ENCODE data around the gene BCL2L13. TPM values are rescaled to one million over a fixed set of nuclear protein-coding genes. Genes with fewer than 3 reads are reported as not detected.
"Not testable (repeated sequence)": the region's sequence is repeated elsewhere in the genome, so short reads cannot be mapped to it uniquely, and the experiment has no call there.

BCL2L13 gene
- total RNA-seq, 5 donors from 2014 or later (not counting 1 experiment from before 2014, with no cell fraction given), result 22.5 to 32.9 (median 31.4) TPM

DNA sequence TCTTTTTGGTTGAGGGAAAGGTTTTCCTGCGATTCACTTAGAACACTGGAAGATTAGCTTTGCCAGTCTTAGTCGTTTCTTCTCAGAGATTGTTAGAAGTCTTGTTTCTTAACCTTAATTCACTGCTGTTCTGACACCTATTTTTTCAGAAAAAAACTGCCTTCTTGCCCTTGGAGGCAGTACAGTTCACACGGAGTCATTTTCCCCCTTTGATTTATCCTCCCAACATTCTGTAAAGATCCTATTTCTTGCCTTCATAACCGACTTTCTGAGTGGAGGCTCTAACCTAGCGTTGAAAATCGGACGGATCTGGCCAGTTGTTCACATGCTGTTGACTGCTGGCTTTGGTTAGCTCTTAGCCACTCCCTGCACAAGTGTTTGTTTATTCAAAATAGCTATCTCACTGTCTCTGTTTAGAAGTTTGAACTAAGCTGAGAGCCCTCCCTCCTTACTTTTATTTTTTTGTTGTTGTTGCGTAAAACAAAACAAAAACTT is 737 bp downstream of the BCL2L13 start:
- ATAC-seq (replicated peaks in 1 of 4) (no peak), DNase-seq (peak in 7 of 35 experiments; percentile 4 to 47 (median 15))
- POLR2A ChIA-PET, result interaction anchor here (0.6 to 1.1 kb wide), 4 partner anchors 13 to 550 kb away, joined by 3 to 5 read pairs (median 3); no protein-coding TSS in a partner anchor

DNA sequence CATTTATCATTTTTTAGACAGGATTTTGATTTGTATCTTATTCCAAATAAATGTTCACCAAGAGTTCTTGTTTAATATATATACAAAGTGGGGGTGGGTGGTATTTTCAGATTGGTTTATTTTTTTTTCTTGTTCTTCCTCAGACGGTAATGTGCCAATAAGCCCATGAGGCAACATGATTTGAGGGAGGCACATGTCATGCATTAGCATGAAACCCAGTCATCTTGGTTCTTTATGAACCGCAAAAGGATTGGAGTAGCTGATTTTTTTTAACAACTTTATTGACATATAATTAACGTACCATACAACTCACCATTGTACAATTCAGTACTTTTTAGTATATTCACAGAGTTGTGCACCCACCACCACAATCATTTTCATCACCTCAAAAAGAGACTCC is 2.7 kb downstream of the BCL2L13 start:
- Histone ChIP-seq H3K27me3 (replicated peaks in 1 of 2; ENCODE audit: control insufficient read depth in 2 of 2, extremely low read depth in 1 of 2, insufficient read depth in 2 of 2, low read length in 1 of 2) (no peaks in the 10 kb centered on the region), H3K9me3 (no peaks in the 10 kb centered on the region), H3K36me3 (ENCODE audit: control insufficient read depth in 2 of 2, extremely low read depth in 1 of 2, insufficient read depth in 1 of 2, low read length in 1 of 2) (no peaks in the 10 kb centered on the region), H3K4me3 (ENCODE audit: control insufficient read depth in 1 of 2, extremely low read depth in 1 of 2, low read length in 1 of 2) (no peak overlapping the region), H3K4me1 (ENCODE audit: control insufficient read depth in 1 of 2, extremely low read depth in 1 of 2, insufficient read depth in 2 of 2, low read length in 2 of 2) (peaks cover 8 to 22% of the 10 kb centered on the region in 2 experiments), H3K27ac (ENCODE audit: low read length) (no peak overlapping the region)
- ChIA-PET POLR2A (no interaction called here), CTCF (interaction anchor here in 1 of 2 donors (1.0 kb wide), 1 partner anchor 65 kb away, joined by 5 read pairs; no protein-coding TSS in a partner anchor)
- Mint-ChIP-seq H3K4me3 (peak overlapping the region in 1 of 3 donors; percentile 28), H3K9me3 (no peaks in the 10 kb centered on the region), H3K27ac (peak overlapping the region in 1 of 2 donors; percentile 11), H3K27me3 (no peaks in the 10 kb centered on the region), H3K4me1 (peaks cover 33 to 41% (median 33%) of the 10 kb centered on the region in 3 donors), H3K36me3 (no peaks in the 10 kb centered on the region)
- WGBS (ENCODE audit: insufficient coverage), result no CpG with 5 or more reads among the region's 3 CpGs
- no peak for ATAC-seq (replicated peaks in 1 of 4)
- DNase-seq, result no peak

More for the DNA sequence above, 737 bp downstream of the BCL2L13 start:
- Histone ChIP-seq H3K4me3 (ENCODE audit: control insufficient read depth in 1 of 2, extremely low read depth in 1 of 2, low read length in 1 of 2) (peak overlapping the region; percentile 75 to 86), H3K27ac (ENCODE audit: low read length) (peak overlapping the region; percentile 99), H3K4me1 (ENCODE audit: control insufficient read depth in 1 of 2, extremely low read depth in 1 of 2, insufficient read depth in 2 of 2, low read length in 2 of 2) (peaks cover 8 to 22% of the 10 kb centered on the region in 2 experiments), H3K9me3 (no peaks in the 10 kb centered on the region), H3K27me3 (replicated peaks in 1 of 2; ENCODE audit: control insufficient read depth in 2 of 2, extremely low read depth in 1 of 2, insufficient read depth in 2 of 2, low read length in 1 of 2) (no peaks in the 10 kb centered on the region), H3K36me3 (ENCODE audit: control insufficient read depth in 2 of 2, extremely low read depth in 1 of 2, insufficient read depth in 1 of 2, low read length in 1 of 2) (no peaks in the 10 kb centered on the region)
- CTCF ChIA-PET, result interaction anchor here in 1 of 2 donors (0.9 to 1.3 kb wide), 2 partner anchors 10 to 67 kb away, joined by 3 read pairs; no protein-coding TSS in a partner anchor
- no peaks in the 10 kb centered on the region for H3K9me3 Mint-ChIP-seq
- no peaks in the 10 kb centered on the region for H3K36me3 Mint-ChIP-seq
- peak overlapping the region; percentile 88 to 89 (median 89) for H3K4me3 Mint-ChIP-seq
- H3K27ac Mint-ChIP-seq, result peak overlapping the region; percentile 94 to 96
- no peaks in the 10 kb centered on the region for H3K27me3 Mint-ChIP-seq
- WGBS (ENCODE audit: insufficient coverage), result 0% methylated on average over 2 of the region's 8 CpGs
- H3K4me1 Mint-ChIP-seq, result peaks cover 25 to 36% (median 30%) of the 10 kb centered on the region in 3 donors

GRCh38 chr22:17642357-17642756 is 3.8 kb downstream of the BCL2L13 start:
- H3K27ac Mint-ChIP-seq, result peak overlapping the region in 1 of 2 donors; percentile 11
- H3K4me3 Mint-ChIP-seq; ATAC-seq (replicated peaks in 1 of 4): not testable (repeated sequence)

GRCh38 chr22:17647452-17647851 is 8.9 kb downstream of the BCL2L13 start:
- H3K9me3 Mint-ChIP-seq, result no peaks in the 10 kb centered on the region

More at GRCh38 chr22:17642357-17642756, 3.8 kb downstream of the BCL2L13 start:
- H3K36me3 Mint-ChIP-seq; CTCF ChIA-PET; H3K4me3 ChIP-seq (ENCODE audit: control insufficient read depth in 1 of 2, extremely low read depth in 1 of 2, low read length in 1 of 2); H3K9me3 Mint-ChIP-seq; DNase-seq; H3K36me3 ChIP-seq (ENCODE audit: control insufficient read depth in 2 of 2, extremely low read depth in 1 of 2, insufficient read depth in 1 of 2, low read length in 1 of 2); H3K27me3 Mint-ChIP-seq; H3K27me3 ChIP-seq (replicated peaks in 1 of 2; ENCODE audit: control insufficient read depth in 2 of 2, extremely low read depth in 1 of 2, insufficient read depth in 2 of 2, low read length in 1 of 2); H3K27ac ChIP-seq (ENCODE audit: low read length); H3K9me3 ChIP-seq: not testable (repeated sequence)
- POLR2A ChIA-PET, result interaction anchor here in 1 of 2 donors (0.5 kb wide), 1 partner anchor 12 kb away, joined by 4 read pairs; no protein-coding TSS in a partner anchor
- peaks cover 33 to 43% (median 35%) of the 10 kb centered on the region in 3 donors for H3K4me1 Mint-ChIP-seq
- peaks cover 8 to 22% of the 10 kb centered on the region in 2 experiments for H3K4me1 ChIP-seq (ENCODE audit: control insufficient read depth in 1 of 2, extremely low read depth in 1 of 2, insufficient read depth in 2 of 2, low read length in 2 of 2)
- WGBS (ENCODE audit: insufficient coverage), result no CpG with 5 or more reads among the region's 4 CpGs

DNA sequence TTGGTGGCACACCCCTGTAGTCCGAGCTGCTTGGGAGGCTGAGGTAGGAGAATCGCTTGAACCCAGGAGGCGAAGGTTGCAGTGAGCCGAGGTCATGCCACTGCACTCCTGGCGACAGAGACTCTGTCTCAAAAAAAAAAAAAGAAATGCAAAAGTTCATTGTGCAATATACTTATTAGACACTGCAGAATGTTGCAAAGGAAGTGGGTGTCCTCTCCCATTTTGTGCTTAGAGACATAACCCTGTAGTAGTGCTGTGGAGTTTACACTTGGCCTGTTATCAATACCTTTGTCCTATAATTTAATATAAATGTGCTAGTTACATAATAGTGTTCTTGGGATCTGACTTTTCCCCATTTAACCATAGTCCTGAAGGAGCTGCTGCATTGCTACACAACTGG is 9.4 kb downstream of the BCL2L13 start:
- no peak overlapping the region for H3K27ac ChIP-seq (ENCODE audit: low read length)
- DNase-seq (no peak), ATAC-seq (replicated peaks in 1 of 4) (no peak)
- no peaks in the 10 kb centered on the region for H3K36me3 ChIP-seq (ENCODE audit: control insufficient read depth in 2 of 2, extremely low read depth in 1 of 2, insufficient read depth in 1 of 2, low read length in 1 of 2)
- Mint-ChIP-seq H3K9me3 (no peaks in the 10 kb centered on the region), H3K36me3 (no peaks in the 10 kb centered on the region), H3K27ac (no peak overlapping the region), H3K4me1 (peaks cover 4 to 16% (median 11%) of the 10 kb centered on the region in 3 donors), H3K27me3 (no peaks in the 10 kb centered on the region), H3K4me3 (no peak overlapping the region)
- CTCF ChIA-PET, result no interaction called here
- POLR2A ChIA-PET, result interaction anchor here in 1 of 2 donors (0.6 kb wide), 1 partner anchor 58 kb away, joined by 5 read pairs; no protein-coding TSS in a partner anchor
- no peaks in the 10 kb centered on the region for H3K27me3 ChIP-seq (replicated peaks in 1 of 2; ENCODE audit: control insufficient read depth in 2 of 2, extremely low read depth in 1 of 2, insufficient read depth in 2 of 2, low read length in 1 of 2)
- H3K4me1 ChIP-seq (ENCODE audit: control insufficient read depth in 1 of 2, extremely low read depth in 1 of 2, insufficient read depth in 2 of 2, low read length in 2 of 2), result no peaks in the 10 kb centered on the region
- no CpG with 5 or more reads among the region's 5 CpGs for WGBS (ENCODE audit: insufficient coverage)
- H3K4me3 ChIP-seq (ENCODE audit: control insufficient read depth in 1 of 2, extremely low read depth in 1 of 2, low read length in 1 of 2), result no peak overlapping the region
- H3K9me3 ChIP-seq, result no peaks in the 10 kb centered on the region

More at GRCh38 chr22:17647452-17647851, 8.9 kb downstream of the BCL2L13 start:
- Histone ChIP-seq H3K36me3 (ENCODE audit: control insufficient read depth in 2 of 2, extremely low read depth in 1 of 2, insufficient read depth in 1 of 2, low read length in 1 of 2) (no peaks in the 10 kb centered on the region), H3K4me1 (ENCODE audit: control insufficient read depth in 1 of 2, extremely low read depth in 1 of 2, insufficient read depth in 2 of 2, low read length in 2 of 2) (no peaks in the 10 kb centered on the region), H3K9me3 (no peaks in the 10 kb centered on the region), H3K27ac (ENCODE audit: low read length) (no peak overlapping the region), H3K27me3 (replicated peaks in 1 of 2; ENCODE audit: control insufficient read depth in 2 of 2, extremely low read depth in 1 of 2, insufficient read depth in 2 of 2, low read length in 1 of 2) (no peaks in the 10 kb centered on the region), H3K4me3 (ENCODE audit: control insufficient read depth in 1 of 2, extremely low read depth in 1 of 2, low read length in 1 of 2) (no peak overlapping the region)
- H3K36me3 Mint-ChIP-seq, result no peaks in the 10 kb centered on the region
- WGBS (ENCODE audit: insufficient coverage), result 100% methylated on average over 1 of the region's 5 CpGs
- ChIA-PET POLR2A (no interaction called here), CTCF (no interaction called here)
- DNase-seq (no peak), ATAC-seq (replicated peaks in 1 of 4) (no peak)
- H3K4me1 Mint-ChIP-seq, result peaks cover 7 to 16% (median 14%) of the 10 kb centered on the region in 3 donors
- H3K27ac Mint-ChIP-seq, result no peak overlapping the region
- H3K27me3 Mint-ChIP-seq, result no peaks in the 10 kb centered on the region
- no peak overlapping the region for H3K4me3 Mint-ChIP-seq

- POLR2A ChIA-PET, result interaction anchor here in 1 of 2 donors (0.6 kb wide), 1 partner anchor 58 kb away, joined by 5 read pairs; no protein-coding TSS in a partner anchor
- no peak for ATAC-seq (replicated peaks in 1 of 4)
Measured at GRCh38 chr22:17648569-17648968, 10.0 kb downstream of the BCL2L13 start.

More at GRCh38 chr22:17648569-17648968, 10.0 kb downstream of the BCL2L13 start:
- no peak for DNase-seq
- no peaks in the 10 kb centered on the region for H3K9me3 ChIP-seq
- no peaks in the 10 kb centered on the region for H3K27me3 ChIP-seq (replicated peaks in 1 of 2; ENCODE audit: control insufficient read depth in 2 of 2, extremely low read depth in 1 of 2, insufficient read depth in 2 of 2, low read length in 1 of 2)
- Mint-ChIP-seq H3K36me3 (peaks cover 3% of the 10 kb centered on the region), H3K27me3 (no peaks in the 10 kb centered on the region), H3K4me3 (no peak overlapping the region), H3K27ac (no peak overlapping the region), H3K4me1 (peaks cover 8 to 16% (median 13%) of the 10 kb centered on the region in 3 donors), H3K9me3 (no peaks in the 10 kb centered on the region)
- H3K4me1 ChIP-seq (ENCODE audit: control insufficient read depth in 1 of 2, extremely low read depth in 1 of 2, insufficient read depth in 2 of 2, low read length in 2 of 2), result no peaks in the 10 kb centered on the region
- no peak overlapping the region for H3K4me3 ChIP-seq (ENCODE audit: control insufficient read depth in 1 of 2, extremely low read depth in 1 of 2, low read length in 1 of 2)
- WGBS (ENCODE audit: insufficient coverage), result no CpG with 5 or more reads among the region's 1 CpG
- no peaks in the 10 kb centered on the region for H3K36me3 ChIP-seq (ENCODE audit: control insufficient read depth in 2 of 2, extremely low read depth in 1 of 2, insufficient read depth in 1 of 2, low read length in 1 of 2)
- CTCF ChIA-PET, result no interaction called here
- no peak overlapping the region for H3K27ac ChIP-seq (ENCODE audit: low read length)
